Measurements from ENCODE around the gene SUPT6H.

SUPT6H gene

DNA sequence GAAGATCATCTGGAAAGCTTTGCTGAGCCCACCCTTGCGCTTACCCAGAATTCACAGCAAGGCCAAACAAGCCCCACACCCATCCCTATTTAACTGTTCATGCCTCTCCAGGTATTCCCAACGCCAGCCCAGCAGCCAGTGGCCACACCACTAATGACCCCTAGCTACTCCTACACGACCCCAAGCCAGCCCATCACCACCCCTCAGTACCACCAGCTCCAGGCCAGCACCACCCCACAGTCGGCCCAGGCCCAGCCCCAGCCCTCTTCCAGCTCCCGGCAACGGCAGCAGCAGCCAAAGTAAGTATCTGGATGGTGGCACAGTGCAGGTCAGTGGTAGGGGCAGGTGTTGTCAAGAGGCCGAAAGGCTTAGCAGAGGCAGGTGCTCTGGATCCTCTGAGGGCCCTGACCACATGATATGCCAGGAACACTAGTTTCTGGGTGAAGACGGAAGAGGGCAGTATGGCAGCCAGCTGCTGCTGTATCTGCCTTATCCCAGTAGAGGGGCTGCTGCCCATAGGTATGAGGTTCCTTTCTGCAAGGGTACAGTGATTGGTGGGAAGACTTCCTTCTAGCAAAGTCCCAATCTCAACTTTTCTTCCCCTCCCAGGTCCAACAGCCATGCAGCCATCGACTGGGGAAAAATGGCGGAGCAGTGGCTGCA lies 39.0 kb downstream of the SUPT6H start:
- no peak overlapping the region for H3K4me3 ChIP-seq (ENCODE audit: control insufficient read depth, low read depth, low read length)
- TF ChIP-seq, protein P1, sequence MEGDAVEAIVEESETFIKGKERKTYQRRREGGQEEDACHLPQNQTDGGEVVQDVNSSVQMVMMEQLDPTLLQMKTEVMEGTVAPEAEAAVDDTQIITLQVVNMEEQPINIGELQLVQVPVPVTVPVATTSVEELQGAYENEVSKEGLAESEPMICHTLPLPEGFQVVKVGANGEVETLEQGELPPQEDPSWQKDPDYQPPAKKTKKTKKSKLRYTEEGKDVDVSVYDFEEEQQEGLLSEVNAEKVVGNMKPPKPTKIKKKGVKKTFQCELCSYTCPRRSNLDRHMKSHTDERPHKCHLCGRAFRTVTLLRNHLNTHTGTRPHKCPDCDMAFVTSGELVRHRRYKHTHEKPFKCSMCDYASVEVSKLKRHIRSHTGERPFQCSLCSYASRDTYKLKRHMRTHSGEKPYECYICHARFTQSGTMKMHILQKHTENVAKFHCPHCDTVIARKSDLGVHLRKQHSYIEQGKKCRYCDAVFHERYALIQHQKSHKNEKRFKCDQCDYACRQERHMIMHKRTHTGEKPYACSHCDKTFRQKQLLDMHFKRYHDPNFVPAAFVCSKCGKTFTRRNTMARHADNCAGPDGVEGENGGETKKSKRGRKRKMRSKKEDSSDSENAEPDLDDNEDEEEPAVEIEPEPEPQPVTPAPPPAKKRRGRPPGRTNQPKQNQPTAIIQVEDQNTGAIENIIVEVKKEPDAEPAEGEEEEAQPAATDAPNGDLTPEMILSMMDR (conservative IDR thresholded peaks at IDR 0.05; ENCODE audit: control insufficient read depth, insufficient read depth, low read depth, low read length) = no peak
- DNase-seq (ENCODE audit: low read depth) = no peak

DNA sequence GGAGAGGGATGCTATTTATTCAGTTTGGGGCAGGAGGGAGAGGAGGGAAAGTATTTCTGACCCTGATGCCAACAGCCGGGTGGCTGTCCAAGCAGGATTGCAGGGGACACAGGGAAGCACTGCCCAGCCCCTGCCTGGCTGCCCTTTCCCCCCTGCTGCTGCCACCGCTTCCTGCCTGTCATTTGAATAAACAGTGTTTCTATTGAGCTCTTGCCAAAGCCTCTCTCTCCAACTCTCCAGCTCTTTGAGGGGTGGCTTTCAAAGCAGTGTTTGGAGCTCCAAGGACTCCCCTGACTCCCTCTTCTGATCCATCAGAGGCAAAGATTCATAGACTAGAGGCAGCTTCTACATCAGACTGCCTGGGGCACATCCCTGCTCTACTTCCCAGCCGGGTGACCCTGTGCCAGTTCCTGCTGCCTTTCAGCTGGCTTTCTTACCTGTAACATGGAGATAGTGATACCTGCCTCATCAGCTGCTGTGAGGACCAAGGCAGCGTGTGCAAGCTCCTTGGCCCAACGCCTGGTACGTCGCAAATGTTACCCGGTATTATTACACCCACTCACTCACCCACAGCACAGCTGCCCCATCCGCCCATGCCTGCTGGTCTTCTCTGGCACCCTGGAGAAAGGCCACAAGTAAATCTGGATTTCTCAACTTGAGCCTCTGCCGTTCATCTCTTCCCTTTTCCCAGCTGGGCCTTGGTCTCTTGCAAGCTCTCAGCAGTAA lies 40.2 kb downstream of the SUPT6H start:
- no peak for DNase-seq (ENCODE audit: low read depth)
- no peak overlapping the region for H3K4me3 ChIP-seq (ENCODE audit: control insufficient read depth, low read depth, low read length)
- TF ChIP-seq, protein P1 (conservative IDR thresholded peaks at IDR 0.05; ENCODE audit: control insufficient read depth, insufficient read depth, low read depth, low read length) = no peak

DNA sequence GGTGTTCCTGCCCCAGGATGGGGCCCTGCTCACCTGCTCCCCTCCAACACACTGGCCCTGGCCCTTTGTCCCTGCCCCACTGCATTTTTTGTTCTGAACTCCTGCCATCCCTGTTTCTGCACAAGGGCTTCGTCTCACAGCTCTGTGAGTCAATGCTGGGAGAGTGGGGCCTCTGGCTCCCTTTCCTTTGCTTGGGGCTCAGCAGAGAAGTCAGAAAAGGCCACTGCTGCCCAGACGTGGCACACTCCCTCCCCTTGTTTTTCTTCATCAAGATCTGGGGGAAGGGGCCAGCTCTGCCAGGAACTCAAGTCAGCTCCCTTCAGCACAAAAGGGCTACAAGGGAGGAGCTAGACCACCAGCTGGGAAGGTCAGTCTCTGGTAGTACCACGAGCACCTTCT lies 40.7 kb downstream of the SUPT6H start:
- H3K4me3 ChIP-seq (ENCODE audit: control insufficient read depth, low read depth, low read length) = no peak overlapping the region
- TF ChIP-seq, protein P1 (conservative IDR thresholded peaks at IDR 0.05; ENCODE audit: control insufficient read depth, insufficient read depth, low read depth, low read length) = no peak
- DNase-seq (ENCODE audit: low read depth) = no peak

DNA sequence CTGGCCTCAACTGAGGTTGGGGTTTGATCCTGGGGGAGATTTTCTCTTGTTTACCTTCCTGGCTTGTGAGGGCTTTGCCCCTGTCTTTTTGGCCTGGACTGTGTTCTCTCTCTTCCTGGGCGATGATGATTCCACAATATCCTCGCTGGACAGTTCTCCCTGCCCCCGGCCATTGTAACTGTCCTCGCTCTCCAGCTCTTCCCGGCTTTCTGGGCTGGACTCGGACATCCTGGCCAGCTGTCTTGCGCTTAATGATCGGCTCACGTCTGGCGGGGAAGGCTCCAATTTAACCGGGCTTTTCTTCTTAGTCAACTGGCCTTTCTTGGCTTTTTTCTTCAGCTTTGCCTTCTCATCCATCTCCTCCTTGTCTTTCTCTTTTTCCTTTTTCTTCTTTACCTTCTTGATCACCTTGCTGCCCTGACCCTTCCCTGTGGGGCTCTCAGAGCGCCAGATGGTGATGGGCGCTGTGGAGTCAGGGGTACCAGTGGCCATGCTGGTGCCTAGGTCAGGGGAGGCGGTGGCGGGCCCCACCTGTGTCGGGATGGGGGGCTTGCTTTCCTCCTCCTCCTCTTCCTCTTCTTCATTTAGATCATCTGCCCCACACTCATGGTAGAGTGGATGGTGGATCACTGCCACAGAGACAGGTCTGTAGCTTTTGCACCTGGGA lies 41.7 kb downstream of the SUPT6H start:
- H3K4me3 ChIP-seq (ENCODE audit: control insufficient read depth, low read depth, low read length) = no peak overlapping the region
- DNase-seq (ENCODE audit: low read depth) = no peak
- TF ChIP-seq, protein P1 (conservative IDR thresholded peaks at IDR 0.05; ENCODE audit: control insufficient read depth, insufficient read depth, low read depth, low read length) = no peak

DNA sequence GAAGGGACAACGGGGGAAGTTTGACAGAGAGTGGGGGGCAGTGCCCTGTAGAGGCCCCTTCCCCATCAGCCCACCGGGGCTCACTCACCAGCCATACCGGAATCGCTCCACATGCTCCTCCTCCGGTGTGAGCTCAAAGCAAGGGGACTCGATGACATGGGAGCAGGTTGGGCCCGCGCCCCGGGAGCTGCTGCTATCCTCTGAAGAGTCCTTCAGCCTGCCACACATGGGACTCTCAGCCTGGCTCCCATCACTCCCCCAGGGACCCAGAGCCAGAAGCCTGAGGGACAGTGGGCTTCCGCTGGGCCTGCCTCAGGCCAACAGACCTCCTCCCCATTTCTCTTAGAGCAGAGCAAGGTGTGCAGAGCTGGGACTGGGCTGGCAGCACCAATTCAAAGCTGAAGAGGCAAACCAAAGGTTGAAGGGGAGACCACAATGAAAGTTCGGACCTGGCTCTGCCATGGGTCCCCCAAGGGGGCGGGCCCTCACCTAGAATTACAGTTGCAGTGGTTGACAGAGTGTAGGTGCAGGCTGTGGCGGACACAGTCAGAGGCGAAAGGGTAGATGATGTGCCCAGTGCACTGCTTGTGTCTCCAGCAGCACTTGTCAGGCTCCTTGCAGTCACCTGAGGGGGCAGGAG lies 42.3 kb downstream of the SUPT6H start:
- H3K4me3 ChIP-seq (ENCODE audit: control insufficient read depth, low read depth, low read length) = no peak overlapping the region
- TF ChIP-seq, protein P1 (conservative IDR thresholded peaks at IDR 0.05; ENCODE audit: control insufficient read depth, insufficient read depth, low read depth, low read length) = no peak
- no peak for DNase-seq (ENCODE audit: low read depth)

DNA sequence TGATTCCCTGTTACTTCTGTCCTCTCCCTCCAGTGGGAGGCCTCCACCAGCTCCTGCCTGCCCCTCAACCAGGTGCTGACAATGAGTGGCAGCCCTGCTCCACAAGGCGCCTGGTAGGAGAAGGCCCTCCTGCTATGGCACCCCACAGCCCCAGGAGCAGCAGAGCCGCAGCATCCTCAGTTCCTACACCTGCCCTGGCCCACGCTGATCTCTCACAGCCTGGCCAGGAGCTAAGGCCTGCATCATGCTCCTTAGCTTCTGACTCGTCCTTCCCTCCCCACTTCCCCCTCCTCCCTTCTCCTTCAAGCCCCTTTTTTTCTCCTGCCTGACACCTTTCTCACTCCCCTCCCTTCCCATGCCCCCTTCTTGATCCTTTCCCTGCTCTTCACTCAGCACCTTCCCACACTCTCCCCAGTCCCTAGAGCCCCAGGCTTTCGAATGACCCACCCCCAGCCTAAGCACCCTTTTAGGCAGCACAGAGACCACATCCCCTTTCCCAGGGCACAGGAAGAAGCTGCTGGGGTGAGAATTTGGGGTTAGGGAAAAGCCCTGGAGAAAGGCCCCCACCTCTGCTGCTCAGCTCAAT lies 43.2 kb downstream of the SUPT6H start:
- TF ChIP-seq, protein P1 (conservative IDR thresholded peaks at IDR 0.05; ENCODE audit: control insufficient read depth, insufficient read depth, low read depth, low read length) = no peak
- DNase-seq (ENCODE audit: low read depth) = no peak
- no peak overlapping the region for H3K4me3 ChIP-seq (ENCODE audit: control insufficient read depth, low read depth, low read length)

Data from fibroblast of mammary gland (primary cell).